Thoracic aorta (tissue), 2 donors: ENCODE data around the gene TMC3. TPM values are rescaled to one million over a fixed set of nuclear protein-coding genes. Genes with fewer than 3 reads are reported as not detected.

Experiments
- ATAC-seq: fragments of 150-250 bp; one replicate; pipeline ENCODE4 v1.8.0; 2017; ENCODE audit warnings: low read depth; ENCODE audit not compliant: insufficient number of reproducible peaks, low FRiP score
- DNase-seq: peaks from one replicate; pipeline ENCODE4 v3.0.0-alpha.2; 2020; ENCODE audit warnings: low spot score
- H3K27ac ChIP-seq, 2 donors: fragments of 200-600 bp; sonication (generic); 1 replicate in 1 of 2; 2 replicates in 1 of 2; pipeline ENCODE4 v1.5.1; 2016; ENCODE audit warnings: mild to moderate bottlenecking in 2 of 2, moderate library complexity in 2 of 2
- H3K27me3 ChIP-seq: fragments of 200-600 bp; sonication (generic); replicated peaks from 2 replicates; pipeline ENCODE4 v1.6.0; 2016; ENCODE audit warnings: mild to moderate bottlenecking; ENCODE audit not compliant: insufficient read depth
- H3K36me3 ChIP-seq: fragments of 200-600 bp; sonication (generic); one replicate; pipeline ENCODE4 v1.5.1; 2016
- H3K4me1 ChIP-seq, 2 donors: fragments of 200-600 bp; sonication (generic); 1 replicate in 1 of 2; 2 replicates in 1 of 2; pipeline versions ENCODE4 v1.5.1 to v1.6.0; 2016; ENCODE audit warnings: low read depth in 2 of 2, mild to moderate bottlenecking in 1 of 2; ENCODE audit not compliant: control insufficient read depth in 1 of 2
- H3K4me3 ChIP-seq: fragments of 200-600 bp; sonication (generic); 2 replicates; pipeline ENCODE4 v1.5.1; 2016; ENCODE audit warnings: mild to moderate bottlenecking
- H3K9me3 ChIP-seq: fragments of 200-600 bp; sonication (generic); 2 replicates; pipeline ENCODE4 v1.5.1; 2016
- total RNA-seq, 2 donors: library from RNA; depleted of rRNA; stranded (reverse); fragments of >200 nt; gene quantifications; one replicate each; pipeline versions ENCODE4 v1.1.0 to v1.2.3, GENCODE V29; 2016
- TF ChIP-seq, protein P1 (sequence below): fragments of 200-600 bp; sonication (generic); IDR thresholded peaks from one replicate; pipeline ENCODE4 v1.5.1; 2019; ENCODE audit warnings: antibody characterized with exemption

Gene TMC3
- total RNA-seq, 2 donors from 2014 or later = 0.54 TPM; not detected in 1

DNA sequence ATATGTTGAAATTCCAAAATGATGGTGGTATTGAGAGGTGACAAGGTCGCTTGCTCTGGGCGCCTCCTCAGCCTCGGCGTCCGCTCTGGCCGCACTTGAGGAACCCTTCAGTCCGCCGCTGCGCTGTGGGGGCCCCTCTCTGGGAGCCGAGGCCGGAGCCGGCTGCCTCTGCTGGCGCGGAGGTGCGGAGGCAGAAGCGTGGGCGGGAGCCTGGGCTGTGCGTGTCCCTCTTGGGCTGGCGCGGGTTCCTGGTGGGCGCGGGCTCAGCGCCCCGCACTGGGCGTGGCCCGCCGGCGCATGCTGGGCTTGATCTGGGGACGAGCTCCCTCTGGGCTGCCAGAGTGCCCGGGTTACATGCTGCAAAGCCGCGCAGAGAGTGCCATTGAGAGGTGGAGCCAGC, 39.8 kb upstream of the TMC3 start:
- no peak for DNase-seq
- Histone ChIP-seq H3K27ac (no peak overlapping the region), H3K36me3 (no peaks in the 10 kb centered on the region), H3K4me3 (no peak overlapping the region), H3K4me1 (no peaks in the 10 kb centered on the region), H3K27me3 (no peaks in the 10 kb centered on the region), H3K9me3 (no peaks in the 10 kb centered on the region)
- TF ChIP-seq, protein P1, sequence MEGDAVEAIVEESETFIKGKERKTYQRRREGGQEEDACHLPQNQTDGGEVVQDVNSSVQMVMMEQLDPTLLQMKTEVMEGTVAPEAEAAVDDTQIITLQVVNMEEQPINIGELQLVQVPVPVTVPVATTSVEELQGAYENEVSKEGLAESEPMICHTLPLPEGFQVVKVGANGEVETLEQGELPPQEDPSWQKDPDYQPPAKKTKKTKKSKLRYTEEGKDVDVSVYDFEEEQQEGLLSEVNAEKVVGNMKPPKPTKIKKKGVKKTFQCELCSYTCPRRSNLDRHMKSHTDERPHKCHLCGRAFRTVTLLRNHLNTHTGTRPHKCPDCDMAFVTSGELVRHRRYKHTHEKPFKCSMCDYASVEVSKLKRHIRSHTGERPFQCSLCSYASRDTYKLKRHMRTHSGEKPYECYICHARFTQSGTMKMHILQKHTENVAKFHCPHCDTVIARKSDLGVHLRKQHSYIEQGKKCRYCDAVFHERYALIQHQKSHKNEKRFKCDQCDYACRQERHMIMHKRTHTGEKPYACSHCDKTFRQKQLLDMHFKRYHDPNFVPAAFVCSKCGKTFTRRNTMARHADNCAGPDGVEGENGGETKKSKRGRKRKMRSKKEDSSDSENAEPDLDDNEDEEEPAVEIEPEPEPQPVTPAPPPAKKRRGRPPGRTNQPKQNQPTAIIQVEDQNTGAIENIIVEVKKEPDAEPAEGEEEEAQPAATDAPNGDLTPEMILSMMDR = no peak
- no peak for ATAC-seq

DNA sequence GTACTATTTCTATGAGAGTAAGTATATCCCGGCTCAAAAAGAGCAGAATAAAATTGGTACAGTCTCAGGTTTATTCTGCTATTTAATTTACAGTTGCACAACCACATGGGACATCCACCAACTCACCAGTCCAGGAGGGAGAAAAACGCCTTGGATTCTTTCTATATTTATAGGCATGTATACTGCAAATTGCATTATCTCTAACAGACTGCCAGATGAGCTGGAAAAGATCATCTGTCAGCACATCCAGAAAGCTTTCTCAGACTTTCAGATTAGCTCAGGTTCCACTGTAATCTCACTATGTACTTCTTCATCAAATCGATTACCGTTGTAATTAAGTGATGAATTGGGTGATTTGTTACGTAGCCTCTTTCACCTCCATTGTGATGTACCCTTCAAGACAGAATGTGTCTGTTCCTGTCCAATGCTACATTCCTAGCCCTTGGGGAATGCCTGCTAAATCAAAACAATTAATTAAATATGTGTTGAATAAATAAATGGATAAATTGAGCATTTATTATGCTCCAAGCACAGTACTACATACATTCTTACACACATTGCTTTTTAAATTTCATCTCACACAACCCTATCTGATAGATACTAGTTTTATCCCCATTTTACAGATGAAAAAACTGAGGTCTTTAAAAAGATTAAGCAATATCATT, 38.1 kb upstream of the TMC3 start:
- Histone ChIP-seq H3K27ac (no peak overlapping the region), H3K36me3 (no peaks in the 10 kb centered on the region), H3K9me3 (no peaks in the 10 kb centered on the region), H3K4me3 (no peak overlapping the region), H3K27me3 (no peaks in the 10 kb centered on the region), H3K4me1 (no peaks in the 10 kb centered on the region)
- no peak for ATAC-seq
- TF ChIP-seq, protein P1 = no peak
- no peak for DNase-seq

DNA sequence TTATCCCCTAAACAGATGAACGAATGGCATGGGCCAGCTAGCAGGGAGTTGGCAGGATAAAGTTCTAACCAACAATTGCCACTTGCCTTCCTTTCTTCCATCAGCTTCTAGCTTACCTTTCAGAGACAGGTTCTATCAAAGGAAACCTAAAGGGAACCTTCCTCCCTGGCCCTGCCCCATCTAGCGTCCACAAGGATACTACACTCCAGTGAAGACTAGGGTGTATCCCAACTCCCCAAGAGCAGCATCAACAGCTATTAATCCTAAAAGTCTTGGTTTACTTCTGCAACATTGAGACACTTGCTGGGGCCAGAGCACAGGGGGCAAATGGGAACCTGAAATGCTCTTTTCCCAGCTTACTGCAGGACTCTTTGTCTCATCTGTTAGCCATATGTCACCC, 37.0 kb upstream of the TMC3 start:
- DNase-seq (no peak), ATAC-seq (no peak)
- no peak overlapping the region for H3K4me3 ChIP-seq
- TF ChIP-seq, protein P1 = no peak
- H3K4me1 ChIP-seq = no peaks in the 10 kb centered on the region
- no peaks in the 10 kb centered on the region for H3K36me3 ChIP-seq
- H3K9me3 ChIP-seq = no peaks in the 10 kb centered on the region
- H3K27me3 ChIP-seq = no peaks in the 10 kb centered on the region
- no peak overlapping the region for H3K27ac ChIP-seq

DNA sequence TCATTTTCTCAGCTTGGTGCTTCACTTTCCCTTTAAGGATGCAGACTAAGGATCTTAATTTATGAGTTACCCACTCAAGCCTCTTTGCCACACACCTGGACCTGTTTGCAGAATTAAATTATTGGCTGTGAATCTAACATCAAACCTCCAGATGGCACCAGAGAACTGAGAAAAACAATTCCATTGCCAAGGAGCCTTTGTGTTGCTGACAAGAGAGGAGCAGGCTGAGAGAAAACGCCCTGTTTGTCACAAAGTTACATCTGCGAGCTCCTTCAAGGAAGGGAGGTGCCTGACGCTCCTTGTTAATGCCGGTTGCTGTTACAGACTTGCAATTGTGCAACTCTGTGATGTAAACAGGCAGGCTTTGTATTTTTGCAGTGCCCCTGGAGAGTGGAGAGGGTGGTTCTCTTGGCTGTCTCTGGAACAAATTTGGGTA, 36.3 kb upstream of the TMC3 start:
- no peaks in the 10 kb centered on the region for H3K4me1 ChIP-seq
- no peaks in the 10 kb centered on the region for H3K36me3 ChIP-seq
- no peak overlapping the region for H3K4me3 ChIP-seq
- H3K9me3 ChIP-seq = no peaks in the 10 kb centered on the region
- H3K27me3 ChIP-seq = no peaks in the 10 kb centered on the region
- ATAC-seq = peak; percentile 55
- H3K27ac ChIP-seq = no peak overlapping the region
- TF ChIP-seq, protein P1 = peak; percentile 11
- peak; percentile 9 for DNase-seq

DNA sequence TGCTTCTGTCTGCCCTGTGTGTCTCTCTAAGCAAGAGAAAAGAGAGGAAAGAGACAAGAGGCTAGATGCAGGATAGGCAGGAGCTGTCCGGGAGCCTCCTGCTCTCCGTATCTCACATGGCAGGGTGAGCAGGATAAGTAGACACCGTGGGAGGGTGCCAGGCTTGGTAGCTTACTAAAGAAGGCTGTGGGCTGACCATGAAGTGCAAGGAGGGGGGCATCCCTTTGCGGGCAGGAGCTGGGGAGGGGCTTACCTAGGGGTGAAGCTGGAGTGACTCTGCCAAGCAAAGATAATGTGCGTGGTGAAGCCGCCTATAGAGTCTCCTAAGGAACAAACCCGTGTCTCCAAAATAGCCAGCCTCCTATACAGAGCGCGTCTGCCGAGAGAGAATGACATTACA, 33.7 kb upstream of the TMC3 start:
- Histone ChIP-seq H3K27ac (no peak overlapping the region), H3K4me1 (no peaks in the 10 kb centered on the region), H3K27me3 (no peaks in the 10 kb centered on the region), H3K4me3 (no peak overlapping the region), H3K36me3 (no peaks in the 10 kb centered on the region), H3K9me3 (no peaks in the 10 kb centered on the region)
- DNase-seq = no peak
- TF ChIP-seq, protein P1 = no peak
- ATAC-seq = no peak
